WTC11 (cell line): ENCODE measurements around the gene FBXO47. TPM values are rescaled to one million over a fixed set of nuclear protein-coding genes. Genes with fewer than 3 reads are reported as not detected.
A peak's percentile ranks its signal among the peaks of the same experiment; 100 is the strongest.

Experiments used
- ATAC-seq: fragments of 200-7000 bp; cut with Tn5 transposase; 2 replicates; pipeline ENCODE4 v1.10.0; 2021; ENCODE audit warnings: mild to moderate bottlenecking, moderate library complexity
- CTCF ChIA-PET: fragments of 300-600 bp; sonication (Branson Sonifier 250); formaldehyde crosslinking; loops from one replicate; lab custom pipeline; 2021; ENCODE audit warnings: antibody characterized with exemption; lab: Charles Lee
- POLR2A ChIA-PET: fragments of 350-600 bp; sonication (Branson Sonifier 250); formaldehyde crosslinking; loops from one replicate; lab custom pipeline; 2021; ENCODE audit warnings: antibody characterized with exemption; lab: Charles Lee
- DNase-seq: peaks from one replicate; pipeline ENCODE4 v3.0.0; 2021; ENCODE audit warnings: low spot score
- H3K27ac Mint-ChIP-seq: 2 replicates; pipeline ENCODE4 v1.8.0; 2021; ENCODE audit warnings: mixed read lengths
- H3K27me3 Mint-ChIP-seq: 2 replicates; pipeline ENCODE4 v1.8.0; 2021; ENCODE audit warnings: low read depth, mild to moderate bottlenecking, moderate library complexity, mixed read lengths
- H3K36me3 Mint-ChIP-seq: 2 replicates; pipeline ENCODE4 v1.8.0; 2021; ENCODE audit warnings: mixed read lengths
- H3K4me1 Mint-ChIP-seq: 2 replicates; pipeline ENCODE4 v1.8.0; 2022; ENCODE audit warnings: mixed read lengths
- H3K4me3 Mint-ChIP-seq: 2 replicates; pipeline ENCODE4 v1.8.0; 2021; ENCODE audit warnings: mild to moderate bottlenecking, moderate library complexity, mixed read lengths
- H3K9me3 Mint-ChIP-seq: 2 replicates; pipeline ENCODE4 v1.8.0; 2021; ENCODE audit warnings: mixed read lengths
- ATF1 ChIP-seq: sonication (generic); formaldehyde crosslinking; IDR thresholded peaks from 2 replicates; pipeline ENCODE4 v1.8.1; 2023; ENCODE audit warnings: mild to moderate bottlenecking, moderate library complexity, missing genetic modification reagents
- E2F1 ChIP-seq: sonication (generic); formaldehyde crosslinking; IDR thresholded peaks from 2 replicates; pipeline ENCODE4 v1.8.0; 2022; ENCODE audit warnings: mild to moderate bottlenecking, missing genetic modification reagents
- ERG ChIP-seq: fragments of 250-450 bp; sonication (Bioruptor Pico); IDR thresholded peaks from 2 replicates; pipeline ENCODE4 v1.8.0; 2021; ENCODE audit warnings: mild to moderate bottlenecking
- GTF2I ChIP-seq: fragments of 250-450 bp; sonication (Bioruptor Pico); conservative IDR thresholded peaks from 2 replicates; pipeline ENCODE4 v1.4.0; 2021; ENCODE audit warnings: mild to moderate bottlenecking
- HMGA2 ChIP-seq: fragments of 250-450 bp; sonication (Bioruptor Pico); IDR thresholded peaks from 2 replicates; pipeline ENCODE4 v1.4.0; 2021; ENCODE audit warnings: mild to moderate bottlenecking, moderate library complexity
- IRF2 ChIP-seq: sonication (generic); formaldehyde crosslinking; IDR thresholded peaks from 2 replicates; pipeline ENCODE4 v1.8.0; 2022; ENCODE audit warnings: low read depth, missing genetic modification reagents, borderline replicate concordance
- JAZF1 ChIP-seq: fragments of 250-450 bp; sonication (Bioruptor Pico); IDR thresholded peaks from 2 replicates; pipeline ENCODE4 v1.9.0; 2021; ENCODE audit warnings: moderate library complexity, mild to moderate bottlenecking, inconsistent platforms
- KAT7 ChIP-seq: sonication (generic); formaldehyde crosslinking; IDR thresholded peaks from 2 replicates; pipeline ENCODE4 v1.8.1; 2023; ENCODE audit warnings: missing genetic modification reagents, mild to moderate bottlenecking, borderline replicate concordance
- NR1H2 ChIP-seq: sonication (generic); formaldehyde crosslinking; IDR thresholded peaks from 2 replicates; pipeline ENCODE4 v1.9.0; 2021; ENCODE audit warnings: mild to moderate bottlenecking, moderate library complexity, missing genetic modification reagents
- PRRX2 ChIP-seq: fragments of 250-450 bp; sonication (Bioruptor Pico); IDR thresholded peaks from 2 replicates; pipeline ENCODE4 v1.8.0; 2021; ENCODE audit warnings: mild to moderate bottlenecking
- SMAD4 ChIP-seq: sonication (generic); formaldehyde crosslinking; IDR thresholded peaks from 2 replicates; pipeline ENCODE4 v1.8.0; 2022; ENCODE audit warnings: mild to moderate bottlenecking, missing genetic modification reagents
- TP53 ChIP-seq: sonication (generic); formaldehyde crosslinking; IDR thresholded peaks from 2 replicates; pipeline ENCODE4 v1.8.1; 2023; ENCODE audit warnings: mild to moderate bottlenecking, missing genetic modification reagents
- USF2 ChIP-seq: sonication (generic); formaldehyde crosslinking; IDR thresholded peaks from 2 replicates; pipeline ENCODE4 v1.8.1; 2023; ENCODE audit warnings: mild to moderate bottlenecking, missing genetic modification reagents, moderate library complexity
- ZBTB21 ChIP-seq: sonication (generic); formaldehyde crosslinking; IDR thresholded peaks from 2 replicates; pipeline ENCODE4 v1.8.1; 2023; ENCODE audit warnings: mild to moderate bottlenecking, missing genetic modification reagents, borderline replicate concordance
- ZNF317 ChIP-seq: sonication (generic); formaldehyde crosslinking; IDR thresholded peaks from 2 replicates; pipeline ENCODE4 v1.8.1; 2023; ENCODE audit warnings: low read depth, mild to moderate bottlenecking, moderate library complexity, missing genetic modification reagents, borderline replicate concordance
- ZNF416 ChIP-seq: fragments of 250-450 bp; sonication (Bioruptor Pico); IDR thresholded peaks from 2 replicates; pipeline ENCODE4 v1.9.0; 2021; ENCODE audit warnings: mild to moderate bottlenecking, inconsistent platforms
- ZSCAN18 ChIP-seq: fragments of 250-450 bp; sonication (Bioruptor Pico); IDR thresholded peaks from 2 replicates; pipeline ENCODE4 v2.1.2; 2022; ENCODE audit warnings: mild to moderate bottlenecking, moderate library complexity
- total RNA-seq: library from RNA; stranded (reverse); gene quantifications from 3 replicates; pipeline ENCODE4 v1.2.3, GENCODE V29; 2021
- TF ChIP-seq, protein P1 (sequence below): sonication (generic); formaldehyde crosslinking; IDR thresholded peaks from 2 replicates; pipeline ENCODE4 v1.8.1; 2022; ENCODE audit warnings: missing genetic modification reagents, borderline replicate concordance
- TF ChIP-seq, protein P2 (sequence below): sonication (generic); formaldehyde crosslinking; IDR thresholded peaks from 2 replicates; pipeline ENCODE4 v1.8.0; 2022; ENCODE audit warnings: mild to moderate bottlenecking, missing genetic modification reagents
- TF ChIP-seq, protein P3 (sequence below): sonication (generic); formaldehyde crosslinking; IDR thresholded peaks from 2 replicates; pipeline ENCODE4 v1.8.1; 2022; ENCODE audit warnings: low read depth, mild to moderate bottlenecking, moderate library complexity, missing genetic modification reagents, borderline replicate concordance

FBXO47 gene
- total RNA-seq, 1 experiment from 2014 or later, result not detected

DNA sequence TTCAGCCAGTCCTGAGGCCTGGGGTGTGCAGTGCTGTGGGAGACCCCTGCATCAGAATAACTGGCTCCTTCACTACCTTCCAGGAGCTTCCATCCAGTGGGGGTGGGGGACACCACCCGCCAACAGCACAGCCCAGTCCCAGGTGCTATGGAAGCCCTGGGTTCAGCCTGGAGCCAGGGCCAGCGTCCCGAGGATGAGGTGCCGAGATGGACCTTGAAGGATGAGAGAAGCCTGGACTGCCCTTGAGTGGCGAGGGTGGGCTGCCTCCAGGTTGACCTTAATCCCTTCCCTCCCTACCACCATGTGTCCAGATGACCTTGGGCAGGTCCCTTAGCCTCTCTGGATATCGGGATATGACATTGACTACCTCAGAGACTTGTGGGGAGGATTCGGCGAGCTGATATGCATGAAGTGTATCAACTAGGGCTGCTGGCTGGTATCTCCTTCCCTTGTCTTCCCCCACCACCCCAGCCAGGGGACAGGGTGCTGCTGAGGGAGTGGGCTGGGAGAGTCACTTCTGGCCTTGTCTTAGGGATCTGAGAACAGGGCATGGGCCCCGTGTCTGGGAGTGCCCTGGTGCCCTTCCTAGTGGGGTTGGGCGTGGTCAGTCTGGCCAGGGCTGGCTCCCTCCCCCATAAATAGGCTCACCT, 56.0 kb downstream of the FBXO47 start:
- CTCF ChIA-PET, result interaction anchor here (1.0 kb wide), 1 partner anchor 14 kb away, joined by 6 read pairs; the partner anchor contains the start of gene LASP1NB
- TF ChIP-seq NR1H2 (no peak), IRF2 (CRISPR knock-in tag) (no peak), ZBTB21 (CRISPR knock-in tag) (no peak), ATF1 (CRISPR knock-in tag) (no peak), KAT7 (CRISPR knock-in tag) (no peak), TP53 (no peak), PRRX2 (CRISPR knock-in tag) (no peak), E2F1 (CRISPR knock-in tag) (no peak)
- TF ChIP-seq, protein P1, sequence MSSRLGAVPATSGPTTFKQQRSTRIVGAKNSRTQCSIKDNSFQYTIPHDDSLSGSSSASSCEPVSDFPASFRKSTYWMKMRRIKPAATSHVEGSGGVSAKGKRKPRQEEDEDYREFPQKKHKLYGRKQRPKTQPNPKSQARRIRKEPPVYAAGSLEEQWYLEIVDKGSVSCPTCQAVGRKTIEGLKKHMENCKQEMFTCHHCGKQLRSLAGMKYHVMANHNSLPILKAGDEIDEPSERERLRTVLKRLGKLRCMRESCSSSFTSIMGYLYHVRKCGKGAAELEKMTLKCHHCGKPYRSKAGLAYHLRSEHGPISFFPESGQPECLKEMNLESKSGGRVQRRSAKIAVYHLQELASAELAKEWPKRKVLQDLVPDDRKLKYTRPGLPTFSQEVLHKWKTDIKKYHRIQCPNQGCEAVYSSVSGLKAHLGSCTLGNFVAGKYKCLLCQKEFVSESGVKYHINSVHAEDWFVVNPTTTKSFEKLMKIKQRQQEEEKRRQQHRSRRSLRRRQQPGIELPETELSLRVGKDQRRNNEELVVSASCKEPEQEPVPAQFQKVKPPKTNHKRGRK (CRISPR knock-in tag), result no peak
- DNase-seq, result no peak
- Mint-ChIP-seq H3K9me3 (no peaks in the 10 kb centered on the region), H3K27ac (no peak overlapping the region), H3K36me3 (peaks cover 17% of the 10 kb centered on the region), H3K4me1 (peaks cover 18% of the 10 kb centered on the region), H3K4me3 (no peak overlapping the region), H3K27me3 (no peaks in the 10 kb centered on the region)
- POLR2A ChIA-PET, result interaction anchor here (0.6 kb wide), 1 partner anchor 158 kb away, joined by 3 read pairs; no protein-coding TSS in a partner anchor
- ATAC-seq, result no peak

- no peak for ATAC-seq
- peaks cover 18% of the 10 kb centered on the region for H3K4me1 Mint-ChIP-seq
- H3K27me3 Mint-ChIP-seq, result no peaks in the 10 kb centered on the region
- H3K4me3 Mint-ChIP-seq, result no peak overlapping the region
- no peaks in the 10 kb centered on the region for H3K9me3 Mint-ChIP-seq
- TF ChIP-seq E2F1 (CRISPR knock-in tag) (no peak), JAZF1 (CRISPR knock-in tag) (no peak), ZSCAN18 (CRISPR knock-in tag) (no peak)
- TF ChIP-seq, protein P2, sequence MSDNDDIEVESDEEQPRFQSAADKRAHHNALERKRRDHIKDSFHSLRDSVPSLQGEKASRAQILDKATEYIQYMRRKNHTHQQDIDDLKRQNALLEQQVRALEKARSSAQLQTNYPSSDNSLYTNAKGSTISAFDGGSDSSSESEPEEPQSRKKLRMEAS (CRISPR knock-in tag), result no peak
- ChIA-PET CTCF (interaction anchor here (0.5 to 1.0 kb wide), 3 partner anchors 9 to 66 kb away, joined by 3 to 6 read pairs (median 4); partner anchors contain the start of gene LASP1NB), POLR2A (no interaction called here)
- H3K36me3 Mint-ChIP-seq, result peaks cover 10% of the 10 kb centered on the region; the same call in 1 of the 2 replicates
- DNase-seq, result no peak
- H3K27ac Mint-ChIP-seq, result no peak overlapping the region
Measured at GRCh38 chr17:38910325-38910724, 56.9 kb downstream of the FBXO47 start.

DNA sequence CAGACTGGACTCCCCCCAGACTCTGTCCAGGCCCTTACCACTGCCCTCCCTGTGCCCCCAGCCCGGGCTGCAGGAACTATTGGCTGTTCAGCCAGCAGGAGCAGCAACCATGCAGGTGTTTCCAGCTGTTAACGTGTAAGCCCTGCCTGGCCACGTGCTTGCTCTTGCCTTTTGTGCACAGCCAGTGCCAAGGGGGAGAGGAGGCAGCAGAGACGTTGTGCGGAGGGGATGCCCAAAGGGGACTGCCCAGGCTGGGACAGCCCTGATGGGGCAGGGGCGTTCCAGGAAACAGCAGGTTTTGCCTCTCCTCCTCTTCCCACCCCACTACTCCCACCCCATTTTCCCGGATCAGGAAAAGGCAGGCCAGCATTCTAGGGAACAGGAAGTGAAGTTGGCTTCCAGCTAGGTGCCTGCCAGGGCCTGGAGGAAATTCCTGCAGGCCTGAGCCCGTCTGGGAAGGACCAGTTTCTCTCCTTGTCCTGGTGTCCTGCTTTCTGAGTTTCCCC, 58.5 kb downstream of the FBXO47 start:
- H3K4me1 Mint-ChIP-seq, result peaks cover 18% of the 10 kb centered on the region
- H3K9me3 Mint-ChIP-seq, result no peaks in the 10 kb centered on the region
- H3K27ac Mint-ChIP-seq, result peak overlapping the region; percentile 48
- H3K27me3 Mint-ChIP-seq, result no peaks in the 10 kb centered on the region
- CTCF ChIA-PET, result interaction anchor here (0.6 kb wide), 2 partner anchors 30 to 40 kb away, joined by 3 to 4 read pairs; no protein-coding TSS in a partner anchor
- H3K4me3 Mint-ChIP-seq, result no peak overlapping the region
- POLR2A ChIA-PET, result interaction anchor here (0.6 to 1.2 kb wide), 2 partner anchors 23 to 100 kb away, joined by 3 read pairs; no protein-coding TSS in a partner anchor
- ATAC-seq (peak; percentile 15; the same call in 1 of the 2 replicates), DNase-seq (peak; percentile 16)
- H3K36me3 Mint-ChIP-seq, result peaks cover 11% of the 10 kb centered on the region
- TF ChIP-seq JAZF1 (CRISPR knock-in tag), result no peak
- no peak for TF ChIP-seq GTF2I (CRISPR knock-in tag)
- no peak for TF ChIP-seq ZNF416 (CRISPR knock-in tag)
- no peak for TF ChIP-seq ERG (CRISPR knock-in tag)
- TF ChIP-seq SMAD4, result no peak
- TF ChIP-seq TP53, result no peak
- no peak for TF ChIP-seq ZNF317
- no peak for TF ChIP-seq HMGA2
- TF ChIP-seq, protein P3, sequence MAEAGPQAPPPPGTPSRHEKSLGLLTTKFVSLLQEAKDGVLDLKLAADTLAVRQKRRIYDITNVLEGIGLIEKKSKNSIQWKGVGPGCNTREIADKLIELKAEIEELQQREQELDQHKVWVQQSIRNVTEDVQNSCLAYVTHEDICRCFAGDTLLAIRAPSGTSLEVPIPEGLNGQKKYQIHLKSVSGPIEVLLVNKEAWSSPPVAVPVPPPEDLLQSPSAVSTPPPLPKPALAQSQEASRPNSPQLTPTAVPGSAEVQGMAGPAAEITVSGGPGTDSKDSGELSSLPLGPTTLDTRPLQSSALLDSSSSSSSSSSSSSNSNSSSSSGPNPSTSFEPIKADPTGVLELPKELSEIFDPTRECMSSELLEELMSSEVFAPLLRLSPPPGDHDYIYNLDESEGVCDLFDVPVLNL (CRISPR knock-in tag), result no peak
- no peak; the same call in 1 of the 2 replicates for TF ChIP-seq USF2 (CRISPR knock-in tag)
